Measurements from ENCODE around the gene CCL3.
"Not testable (repeated sequence)": the region's sequence is repeated elsewhere in the genome, so short reads cannot be mapped to it uniquely, and the experiment has no call there.

CCL3 gene

GRCh38 chr17:36120221-36120620 lies 30.3 kb upstream of the CCL3 start:
- H3K27me3 ChIP-seq (ENCODE audit: insufficient read depth, low read length, poor library complexity, severe bottlenecking) = no peaks in the 10 kb centered on the region
- H4K20me1 ChIP-seq (ENCODE audit: insufficient read depth, low read length, poor library complexity, severe bottlenecking) = no peaks in the 10 kb centered on the region
- no peak for TF ChIP-seq CTCF (conservative IDR thresholded peaks at IDR 0.05; ENCODE audit: low read length)
- no peak for TF ChIP-seq EZH2phosphoT487 (IDR thresholded peaks at IDR 0.05; ENCODE audit: borderline replicate concordance)
- H3K9ac ChIP-seq (ENCODE audit: low read depth, low read length, poor library complexity, severe bottlenecking) = no peak overlapping the region
- peaks cover 2% of the 10 kb centered on the region; the same call in 1 of the 2 replicates for H3K9me3 ChIP-seq (ENCODE audit: insufficient read depth, low read depth, low read length)
- H3K4me3 ChIP-seq (ENCODE audit: low read length, poor library complexity, severe bottlenecking) = no peak overlapping the region
- no peaks in the 10 kb centered on the region for H3K36me3 ChIP-seq (ENCODE audit: insufficient read depth, low read length)
- no peaks in the 10 kb centered on the region for H3K4me1 ChIP-seq (ENCODE audit: insufficient read depth, low read length, poor library complexity, severe bottlenecking)
- no peak overlapping the region for H3K4me2 ChIP-seq (ENCODE audit: low read depth, low read length, poor library complexity, severe bottlenecking)
- no peaks in the 10 kb centered on the region for H3F3A ChIP-seq (ENCODE audit: low read depth)
- no peaks in the 10 kb centered on the region for H3K79me2 ChIP-seq (ENCODE audit: insufficient read depth, low read length)
- no peak overlapping the region for H2AFZ ChIP-seq (ENCODE audit: low read length)
- H3K9me2 ChIP-seq (replicated peaks; ENCODE audit: low read depth, low read length) = no peaks in the 10 kb centered on the region

GRCh38 chr17:36118477-36119353 lies 28.8 kb upstream of the CCL3 start:
- no peak for TF ChIP-seq CTCF (conservative IDR thresholded peaks at IDR 0.05; ENCODE audit: low read length)
- Histone ChIP-seq H3K27me3 (ENCODE audit: insufficient read depth, low read length, poor library complexity, severe bottlenecking) (no peaks in the 10 kb centered on the region), H3K4me3 (ENCODE audit: low read length, poor library complexity, severe bottlenecking) (no peak overlapping the region), H3K9ac (ENCODE audit: low read depth, low read length, poor library complexity, severe bottlenecking) (no peak overlapping the region), H3K4me1 (ENCODE audit: insufficient read depth, low read length, poor library complexity, severe bottlenecking) (no peaks in the 10 kb centered on the region), H4K20me1 (ENCODE audit: insufficient read depth, low read length, poor library complexity, severe bottlenecking) (no peaks in the 10 kb centered on the region), H3K9me2 (replicated peaks; ENCODE audit: low read depth, low read length) (no peaks in the 10 kb centered on the region), H3K36me3 (ENCODE audit: insufficient read depth, low read length) (no peaks in the 10 kb centered on the region), H3K79me2 (ENCODE audit: insufficient read depth, low read length) (no peaks in the 10 kb centered on the region), H2AFZ (ENCODE audit: low read length) (no peak overlapping the region), H3K9me3 (ENCODE audit: insufficient read depth, low read depth, low read length) (no peaks in the 10 kb centered on the region), H3K4me2 (ENCODE audit: low read depth, low read length, poor library complexity, severe bottlenecking) (no peak overlapping the region), H3F3A (ENCODE audit: low read depth) (no peaks in the 10 kb centered on the region)

- Histone ChIP-seq H4K20me1 (ENCODE audit: insufficient read depth, low read length, poor library complexity, severe bottlenecking) (no peaks in the 10 kb centered on the region), H3K36me3 (ENCODE audit: insufficient read depth, low read length) (no peaks in the 10 kb centered on the region), H3K9ac (ENCODE audit: low read depth, low read length, poor library complexity, severe bottlenecking) (no peak overlapping the region), H3K4me1 (ENCODE audit: insufficient read depth, low read length, poor library complexity, severe bottlenecking) (no peaks in the 10 kb centered on the region), H3F3A (ENCODE audit: low read depth) (no peaks in the 10 kb centered on the region), H3K4me2 (ENCODE audit: low read depth, low read length, poor library complexity, severe bottlenecking) (no peak overlapping the region), H3K79me2 (ENCODE audit: insufficient read depth, low read length) (no peaks in the 10 kb centered on the region), H3K27me3 (ENCODE audit: insufficient read depth, low read length, poor library complexity, severe bottlenecking) (no peaks in the 10 kb centered on the region), H2AFZ (ENCODE audit: low read length) (no peak overlapping the region), H3K9me2 (replicated peaks; ENCODE audit: low read depth, low read length) (no peaks in the 10 kb centered on the region), H3K4me3 (ENCODE audit: low read length, poor library complexity, severe bottlenecking) (no peak overlapping the region), H3K9me3 (ENCODE audit: insufficient read depth, low read depth, low read length) (no peaks in the 10 kb centered on the region)
- TF ChIP-seq EZH2phosphoT487 (IDR thresholded peaks at IDR 0.05; ENCODE audit: borderline replicate concordance) = no peak
- TF ChIP-seq CTCF (conservative IDR thresholded peaks at IDR 0.05; ENCODE audit: low read length) = no peak
Observed at GRCh38 chr17:36117505-36118382, 27.8 kb upstream of the CCL3 start.

- H3K4me2 ChIP-seq (ENCODE audit: low read depth, low read length, poor library complexity, severe bottlenecking); H2AFZ ChIP-seq (ENCODE audit: low read length); H3K27me3 ChIP-seq (ENCODE audit: insufficient read depth, low read length, poor library complexity, severe bottlenecking); H3K9me2 ChIP-seq (replicated peaks; ENCODE audit: low read depth, low read length); H3K4me1 ChIP-seq (ENCODE audit: insufficient read depth, low read length, poor library complexity, severe bottlenecking); H3K36me3 ChIP-seq (ENCODE audit: insufficient read depth, low read length); H3K9ac ChIP-seq (ENCODE audit: low read depth, low read length, poor library complexity, severe bottlenecking); H3F3A ChIP-seq (ENCODE audit: low read depth); H3K79me2 ChIP-seq (ENCODE audit: insufficient read depth, low read length); H4K20me1 ChIP-seq (ENCODE audit: insufficient read depth, low read length, poor library complexity, severe bottlenecking); H3K9me3 ChIP-seq (ENCODE audit: insufficient read depth, low read depth, low read length); H3K4me3 ChIP-seq (ENCODE audit: low read length, poor library complexity, severe bottlenecking): not testable (repeated sequence)
Observed at GRCh38 chr17:36115649-36115977, 25.7 kb upstream of the CCL3 start.

GRCh38 chr17:36114971-36115648 lies 25.2 kb upstream of the CCL3 start:
- not testable (repeated sequence) for H3K4me2 ChIP-seq (ENCODE audit: low read depth, low read length, poor library complexity, severe bottlenecking); H3F3A ChIP-seq (ENCODE audit: low read depth); H3K27me3 ChIP-seq (ENCODE audit: insufficient read depth, low read length, poor library complexity, severe bottlenecking); H3K9me3 ChIP-seq (ENCODE audit: insufficient read depth, low read depth, low read length); H3K9ac ChIP-seq (ENCODE audit: low read depth, low read length, poor library complexity, severe bottlenecking); H2AFZ ChIP-seq (ENCODE audit: low read length); H3K4me1 ChIP-seq (ENCODE audit: insufficient read depth, low read length, poor library complexity, severe bottlenecking); H3K9me2 ChIP-seq (replicated peaks; ENCODE audit: low read depth, low read length); H3K36me3 ChIP-seq (ENCODE audit: insufficient read depth, low read length); H3K79me2 ChIP-seq (ENCODE audit: insufficient read depth, low read length); H3K4me3 ChIP-seq (ENCODE audit: low read length, poor library complexity, severe bottlenecking); H4K20me1 ChIP-seq (ENCODE audit: insufficient read depth, low read length, poor library complexity, severe bottlenecking)

All from Loucy (cell line).